HEK293T (cell line): ENCODE data around the gene JARID2.

ENCODE experiments used
- CTCF ChIA-PET: fragments of 350-600 bp; formaldehyde crosslinking; extraction: SDS; loops from one replicate; lab custom pipeline; 2021; ENCODE audit warnings: antibody characterized with exemption, inconsistent platforms; lab: Yijun Ruan, JAX
- POLR2A ChIA-PET: fragments of 350-600 bp; formaldehyde crosslinking; extraction: SDS; loops from one replicate; lab custom pipeline; 2020; ENCODE audit warnings: antibody characterized with exemption, inconsistent platforms; lab: Yijun Ruan, JAX
- DNase-seq: peaks from one replicate; pipeline ENCODE4 v3.0.0; 2012; ENCODE audit warnings: mixed read lengths; ENCODE audit errors: extremely low spot score
- ARNT ChIP-seq: fragments of 450-650 bp; IDR thresholded peaks from 2 replicates; pipeline ENCODE4 v1.6.1; 2017; ENCODE audit warnings: mild to moderate bottlenecking
- BHLHE40 ChIP-seq: fragments of 450-650 bp; IDR thresholded peaks from 2 replicates; pipeline ENCODE4 v1.6.1; 2016; ENCODE audit warnings: mild to moderate bottlenecking, moderate library complexity, borderline replicate concordance
- CTBP1 ChIP-seq: fragments of 450-650 bp; IDR thresholded peaks from 2 replicates; pipeline ENCODE4 v1.6.1; 2016; ENCODE audit warnings: borderline replicate concordance
- ELF4 ChIP-seq: fragments of 450-650 bp; IDR thresholded peaks from 2 replicates; pipeline ENCODE4 v1.6.1; 2017; ENCODE audit warnings: antibody characterized with exemption
- FOXA1 ChIP-seq: fragments of 450-650 bp; IDR thresholded peaks from 2 replicates; pipeline ENCODE4 v1.6.1; 2016; ENCODE audit warnings: mild to moderate bottlenecking
- FOXK2 ChIP-seq: fragments of 450-650 bp; IDR thresholded peaks from 2 replicates; pipeline ENCODE4 v1.6.1; 2016; ENCODE audit warnings: mild to moderate bottlenecking
- FOXM1 ChIP-seq: fragments of 450-650 bp; IDR thresholded peaks from 2 replicates; pipeline ENCODE4 v1.6.1; 2017; ENCODE audit warnings: mild to moderate bottlenecking, borderline replicate concordance
- HDGF ChIP-seq: fragments of 450-650 bp; IDR thresholded peaks from 2 replicates; pipeline ENCODE4 v1.6.1; 2017; ENCODE audit warnings: antibody characterized with exemption, borderline replicate concordance
- L3MBTL2 ChIP-seq: fragments of 450-650 bp; conservative IDR thresholded peaks from 2 replicates; pipeline ENCODE4 v1.6.1; 2016; ENCODE audit warnings: mild to moderate bottlenecking
- LEF1 ChIP-seq: fragments of 450-650 bp; IDR thresholded peaks from 2 replicates; pipeline ENCODE4 v1.6.1; 2017; ENCODE audit warnings: mild to moderate bottlenecking, borderline replicate concordance
- NFRKB ChIP-seq: fragments of 450-650 bp; IDR thresholded peaks from 2 replicates; pipeline ENCODE4 v1.6.1; 2016; ENCODE audit warnings: mild to moderate bottlenecking, moderate library complexity
- SP1 ChIP-seq: fragments of 450-650 bp; IDR thresholded peaks from 2 replicates; pipeline ENCODE4 v1.6.1; 2017
- SUZ12 ChIP-seq: fragments of 450-650 bp; IDR thresholded peaks from 2 replicates; pipeline ENCODE4 v1.6.1; 2016; ENCODE audit warnings: mild to moderate bottlenecking
- TARDBP ChIP-seq: fragments of 450-650 bp; IDR thresholded peaks from 2 replicates; pipeline ENCODE4 v1.6.1; 2016
- ZNF384 ChIP-seq: fragments of 450-650 bp; IDR thresholded peaks from 2 replicates; pipeline ENCODE4 v1.6.1; 2016
- TF ChIP-seq, protein P1 (sequence below): fragments of 450-650 bp; IDR thresholded peaks from 2 replicates; pipeline ENCODE4 v1.6.1; 2016

The JARID2 gene

DNA sequence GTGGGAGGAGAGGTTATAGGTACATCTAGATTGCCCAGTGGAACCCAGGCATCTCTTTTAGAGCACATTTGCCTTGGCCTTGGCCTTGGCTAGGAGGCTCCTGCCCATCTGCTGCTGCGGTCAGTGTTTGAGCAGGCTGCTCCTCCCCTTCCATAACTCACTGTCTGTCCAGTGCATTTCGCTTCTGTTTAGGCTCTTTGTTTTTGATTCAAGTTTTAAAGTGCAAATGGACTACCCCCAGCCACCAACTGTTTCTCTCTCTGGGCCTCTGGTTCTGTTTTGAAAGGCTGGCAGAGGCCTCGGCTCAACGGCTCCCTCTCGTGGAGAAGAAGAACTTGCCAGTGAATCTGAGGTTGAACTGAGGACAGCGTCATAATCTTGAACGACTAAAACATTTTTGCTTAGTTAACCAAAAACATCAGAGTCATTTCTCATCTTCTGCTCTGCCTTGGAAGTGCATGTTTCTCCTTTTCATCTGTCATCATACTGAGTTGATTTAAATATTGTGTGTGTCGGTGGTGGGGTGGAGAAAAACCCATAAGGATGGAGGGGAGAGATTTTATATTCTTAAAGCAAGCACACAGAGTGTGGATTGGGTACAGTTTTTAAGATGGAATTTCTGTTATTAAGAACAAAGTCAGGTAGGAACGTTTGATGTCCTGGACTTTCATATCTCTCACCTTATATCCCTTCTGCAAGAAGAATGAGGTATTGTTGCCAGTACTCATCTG lies 245.6 kb downstream of the JARID2 start:
- DNase-seq = peak; percentile 57
- TF ChIP-seq FOXA1 = no peak
- TF ChIP-seq, protein P1, sequence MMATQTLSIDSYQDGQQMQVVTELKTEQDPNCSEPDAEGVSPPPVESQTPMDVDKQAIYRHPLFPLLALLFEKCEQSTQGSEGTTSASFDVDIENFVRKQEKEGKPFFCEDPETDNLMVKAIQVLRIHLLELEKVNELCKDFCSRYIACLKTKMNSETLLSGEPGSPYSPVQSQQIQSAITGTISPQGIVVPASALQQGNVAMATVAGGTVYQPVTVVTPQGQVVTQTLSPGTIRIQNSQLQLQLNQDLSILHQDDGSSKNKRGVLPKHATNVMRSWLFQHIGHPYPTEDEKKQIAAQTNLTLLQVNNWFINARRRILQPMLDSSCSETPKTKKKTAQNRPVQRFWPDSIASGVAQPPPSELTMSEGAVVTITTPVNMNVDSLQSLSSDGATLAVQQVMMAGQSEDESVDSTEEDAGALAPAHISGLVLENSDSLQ = no peak
- no peak for TF ChIP-seq FOXK2
- CTCF ChIA-PET = interaction anchor here (1.0 kb wide), 1 partner anchor 15 kb away, joined by 4 read pairs; no protein-coding TSS in a partner anchor
- POLR2A ChIA-PET = no interaction called here

DNA sequence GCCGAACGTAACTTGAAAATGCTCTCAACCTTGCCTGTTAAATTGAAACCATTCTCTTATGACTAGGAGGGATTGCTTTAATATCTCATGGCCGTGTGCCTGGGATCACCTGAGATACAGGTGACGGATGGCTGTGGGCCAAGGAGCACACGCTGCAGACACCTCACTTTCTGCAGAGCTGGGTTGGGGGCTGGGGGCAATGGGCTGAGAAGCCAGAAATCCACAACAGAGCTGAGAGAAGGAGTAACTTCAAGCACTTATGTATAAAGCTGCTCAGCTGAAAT lies 246.1 kb downstream of the JARID2 start:
- ChIA-PET POLR2A (no interaction called here), CTCF (interaction anchor here (1.2 to 1.3 kb wide), 2 partner anchors 129 to 341 kb away, joined by 3 read pairs; no protein-coding TSS in a partner anchor)
- DNase-seq = no peak
- TF ChIP-seq ELF4 = no peak
- TF ChIP-seq CTBP1 = no peak
- TF ChIP-seq SUZ12 = no peak
- no peak for TF ChIP-seq TARDBP
- TF ChIP-seq L3MBTL2 = no peak
- no peak for TF ChIP-seq FOXK2

DNA sequence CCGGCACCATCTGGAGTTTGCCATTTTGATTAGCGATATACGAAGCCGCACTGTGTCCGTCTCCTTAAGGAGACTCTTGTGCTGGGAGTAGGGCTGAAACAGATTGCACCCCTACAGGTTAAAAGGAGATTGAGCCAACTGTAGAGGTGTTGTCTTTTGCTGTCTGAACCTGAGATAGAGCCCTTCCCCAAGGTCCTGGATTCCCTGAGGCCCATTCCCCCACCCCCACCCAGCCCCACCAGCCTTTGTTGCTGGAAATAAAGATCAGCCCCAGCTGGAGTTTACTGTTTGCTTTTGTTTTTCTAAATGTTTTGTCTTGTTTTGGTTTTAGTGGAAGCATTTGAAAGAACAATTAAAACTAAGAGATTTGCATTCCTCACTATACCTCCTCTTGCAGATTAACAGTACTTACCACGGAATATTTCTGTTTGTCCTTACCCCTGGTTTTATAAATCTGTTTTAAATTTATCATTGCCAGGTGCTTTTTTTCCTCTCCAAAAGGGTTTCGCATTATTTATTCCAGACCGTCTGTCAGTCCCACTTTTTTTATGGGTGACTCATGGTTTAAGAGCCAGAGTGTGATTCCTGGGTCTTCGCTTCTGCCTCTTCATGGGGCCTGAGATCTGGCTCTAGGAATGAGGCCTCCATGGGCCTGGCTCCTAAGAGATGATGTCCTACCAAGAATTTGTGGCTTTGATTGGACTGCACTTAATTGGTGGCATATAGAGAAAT lies 247.7 kb downstream of the JARID2 start:
- TF ChIP-seq TARDBP (no peak), L3MBTL2 (no peak), FOXM1 (no peak), CTBP1 (no peak), NFRKB (no peak), ZNF384 (no peak), SUZ12 (no peak), FOXA1 (no peak), ARNT (no peak), ELF4 (no peak), BHLHE40 (no peak), FOXK2 (no peak), SP1 (no peak), HDGF (no peak), LEF1 (no peak)
- TF ChIP-seq, protein P1 = no peak
- ChIA-PET POLR2A (no interaction called here), CTCF (no interaction called here)
- DNase-seq = no peak

DNA sequence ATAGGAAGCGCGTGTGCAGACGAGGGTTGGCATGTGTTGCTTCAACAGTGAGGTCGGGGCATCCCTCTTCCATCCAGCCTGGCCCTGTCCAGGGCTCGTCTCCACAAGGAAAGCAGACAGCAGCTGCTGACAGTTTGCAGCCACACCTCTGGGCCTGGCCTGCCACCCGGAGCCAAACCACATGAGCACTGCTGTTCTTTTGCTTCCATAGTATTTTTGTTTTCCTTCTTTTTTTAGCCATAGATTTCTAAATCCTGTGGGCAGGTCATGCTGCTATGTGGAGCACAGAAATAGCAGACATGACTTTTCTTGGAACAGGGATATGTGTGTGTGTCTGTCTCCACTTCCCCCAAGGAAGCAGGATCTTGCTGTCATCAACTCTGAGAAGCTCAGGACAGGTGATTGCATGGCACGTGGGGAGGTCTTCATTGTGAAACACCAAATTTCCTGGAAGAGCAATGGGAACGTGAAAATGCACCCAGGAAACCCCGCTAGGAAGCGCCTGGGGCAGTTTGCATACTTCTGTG lies 249.6 kb downstream of the JARID2 start:
- POLR2A ChIA-PET = no interaction called here

DNA sequence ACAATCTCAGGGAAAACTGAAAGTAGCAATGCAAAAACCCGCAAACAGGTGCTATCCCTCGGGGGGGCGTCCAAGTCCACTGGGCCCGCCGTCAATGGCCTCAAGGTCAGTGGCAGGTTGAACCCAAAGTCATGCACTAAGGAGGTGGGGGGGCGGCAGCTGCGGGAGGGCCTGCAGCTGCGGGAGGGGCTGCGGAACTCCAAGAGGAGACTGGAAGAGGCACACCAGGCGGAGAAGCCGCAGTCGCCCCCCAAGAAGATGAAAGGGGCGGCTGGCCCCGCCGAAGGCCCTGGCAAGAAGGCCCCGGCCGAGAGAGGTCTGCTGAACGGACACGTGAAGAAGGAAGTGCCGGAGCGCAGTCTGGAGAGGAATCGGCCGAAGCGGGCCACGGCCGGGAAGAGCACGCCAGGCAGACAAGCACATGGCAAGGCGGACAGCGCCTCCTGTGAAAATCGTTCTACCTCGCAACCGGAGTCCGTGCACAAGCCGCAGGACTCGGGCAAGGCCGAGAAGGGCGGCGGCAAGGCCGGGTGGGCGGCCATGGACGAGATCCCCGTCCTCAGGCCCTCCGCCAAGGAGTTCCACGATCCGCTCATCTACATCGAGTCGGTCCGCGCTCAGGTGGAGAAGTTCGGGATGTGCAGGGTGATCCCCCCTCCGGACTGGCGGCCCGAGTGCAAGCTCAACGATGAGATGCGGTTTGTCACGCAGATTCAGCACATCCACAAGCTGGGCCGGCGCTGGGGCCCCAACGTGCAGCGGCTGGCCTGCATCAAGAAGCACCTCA lies 250.7 kb downstream of the JARID2 start:
- DNase-seq = no peak
- TF ChIP-seq ARNT (no peak), HDGF (no peak), TARDBP (no peak), SUZ12 (no peak), FOXK2 (no peak), FOXA1 (no peak)
- ChIA-PET POLR2A (no interaction called here), CTCF (interaction anchor here (0.7 kb wide), 1 partner anchor 430 kb away, joined by 4 read pairs; no protein-coding TSS in a partner anchor)

More for the DNA sequence above, 249.6 kb downstream of the JARID2 start:
- DNase-seq = no peak
- CTCF ChIA-PET = no interaction called here
- TF ChIP-seq FOXA1 = no peak
- TF ChIP-seq, protein P1 = no peak
- TF ChIP-seq NFRKB = no peak
- no peak for TF ChIP-seq SUZ12
- TF ChIP-seq FOXK2 = no peak
- no peak for TF ChIP-seq TARDBP
- no peak for TF ChIP-seq L3MBTL2
- TF ChIP-seq CTBP1 = no peak
- TF ChIP-seq ELF4 = no peak

DNA sequence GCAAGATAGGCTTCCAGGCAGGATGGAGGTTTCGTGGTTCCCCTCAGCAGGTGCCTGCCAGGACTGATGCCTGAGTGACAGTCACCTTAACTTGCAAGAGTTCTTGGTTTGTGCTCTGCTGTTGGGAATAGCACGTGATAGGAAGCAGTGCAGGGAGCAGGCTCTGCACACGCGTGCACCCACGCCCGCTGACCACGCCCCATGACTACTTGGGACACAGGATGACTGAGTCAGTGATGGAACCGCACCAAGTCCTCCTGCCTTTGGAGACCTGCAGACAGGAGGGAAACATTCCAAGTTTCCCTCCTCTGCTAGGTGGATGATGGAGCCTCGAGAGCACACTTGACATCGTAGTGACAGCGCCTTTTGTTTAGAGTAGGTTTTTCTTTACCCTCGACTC lies 252.8 kb downstream of the JARID2 start:
- TF ChIP-seq NFRKB (no peak), LEF1 (no peak), ZNF384 (no peak), BHLHE40 (no peak), CTBP1 (no peak)
- ChIA-PET CTCF (no interaction called here), POLR2A (no interaction called here)
- DNase-seq = no peak
